Measurements from ENCODE around the gene WDR86.

DNA sequence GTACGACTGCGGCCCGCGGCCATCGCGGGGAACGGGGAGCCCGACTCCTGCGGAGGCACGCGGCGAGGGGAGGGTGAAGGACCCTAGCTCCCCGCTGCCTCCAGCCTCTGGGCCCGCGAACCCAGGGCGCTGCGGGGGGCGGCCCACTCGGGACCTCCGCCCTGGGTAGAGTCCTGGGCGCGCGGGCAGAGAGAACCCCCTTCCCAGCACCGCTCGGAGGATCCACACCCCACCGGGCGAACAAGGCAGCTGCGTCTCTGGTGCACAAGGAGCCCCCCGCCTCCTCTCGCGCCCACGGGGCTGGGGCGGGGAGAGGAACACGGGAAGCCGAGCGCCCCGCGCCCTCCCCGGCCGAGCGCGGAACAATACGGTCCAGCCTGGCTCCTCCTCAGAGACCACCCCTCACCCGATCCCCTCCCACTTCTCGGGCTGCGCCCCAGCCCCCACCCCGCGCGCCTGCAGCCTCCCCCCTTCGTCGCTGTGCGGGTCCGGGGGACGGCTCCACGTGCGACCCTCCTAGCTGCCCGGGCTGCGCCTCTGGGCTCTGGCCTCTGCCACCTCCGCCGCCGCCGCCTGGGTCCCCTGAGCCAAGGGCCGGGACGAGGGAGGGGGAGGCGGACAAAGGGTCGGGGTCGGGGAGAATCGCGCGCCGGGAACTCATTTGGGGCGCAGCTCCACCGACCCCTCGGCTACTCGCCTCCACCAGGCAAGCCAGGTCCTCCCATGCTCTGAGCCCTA is at the start of gene WDR86:
- TF ChIP-seq, protein P1, sequence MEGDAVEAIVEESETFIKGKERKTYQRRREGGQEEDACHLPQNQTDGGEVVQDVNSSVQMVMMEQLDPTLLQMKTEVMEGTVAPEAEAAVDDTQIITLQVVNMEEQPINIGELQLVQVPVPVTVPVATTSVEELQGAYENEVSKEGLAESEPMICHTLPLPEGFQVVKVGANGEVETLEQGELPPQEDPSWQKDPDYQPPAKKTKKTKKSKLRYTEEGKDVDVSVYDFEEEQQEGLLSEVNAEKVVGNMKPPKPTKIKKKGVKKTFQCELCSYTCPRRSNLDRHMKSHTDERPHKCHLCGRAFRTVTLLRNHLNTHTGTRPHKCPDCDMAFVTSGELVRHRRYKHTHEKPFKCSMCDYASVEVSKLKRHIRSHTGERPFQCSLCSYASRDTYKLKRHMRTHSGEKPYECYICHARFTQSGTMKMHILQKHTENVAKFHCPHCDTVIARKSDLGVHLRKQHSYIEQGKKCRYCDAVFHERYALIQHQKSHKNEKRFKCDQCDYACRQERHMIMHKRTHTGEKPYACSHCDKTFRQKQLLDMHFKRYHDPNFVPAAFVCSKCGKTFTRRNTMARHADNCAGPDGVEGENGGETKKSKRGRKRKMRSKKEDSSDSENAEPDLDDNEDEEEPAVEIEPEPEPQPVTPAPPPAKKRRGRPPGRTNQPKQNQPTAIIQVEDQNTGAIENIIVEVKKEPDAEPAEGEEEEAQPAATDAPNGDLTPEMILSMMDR (IDR thresholded peaks at IDR 0.05; ENCODE audit: control extremely low read depth in 1 of 3, insufficient read depth in 1 of 3, low read depth in 1 of 3, low read length in 3 of 3): no peak
- no peak for TF ChIP-seq CEBPB (IDR thresholded peaks at IDR 0.05; ENCODE audit: low read depth, low read length)
- no peak for TF ChIP-seq EZH2 (IDR thresholded peaks at IDR 0.05; ENCODE audit: low read depth, low read length, severe bottlenecking)
- 0 out of 3 replicates have a peak, but pooled peaks of 1 of the 2 experiments have one; percentile 26 for TF ChIP-seq POLR2A (IDR thresholded peaks at IDR 0.05; ENCODE audit: control extremely low read depth in 1 of 2, low read depth in 2 of 2, low read length in 2 of 2)
- no peak for TF ChIP-seq SP1 (IDR thresholded peaks at IDR 0.05; ENCODE audit: low read depth, low read length)
- TF ChIP-seq ZNF274 (IDR thresholded peaks at IDR 0.05; ENCODE audit: borderline replicate concordance, extremely low read depth, low read length): no peak
- TF ChIP-seq KDM1A (IDR thresholded peaks at IDR 0.05; ENCODE audit: borderline replicate concordance, low read length): no peak
- TF ChIP-seq RNF2 (IDR thresholded peaks at IDR 0.05; ENCODE audit: borderline replicate concordance, low read depth, low read length, missing control alignments, poor library complexity, severe bottlenecking): peak; percentile 1
- 0 out of 2 replicates have a peak, but pooled peaks have one; percentile 13 for TF ChIP-seq TAF1 (IDR thresholded peaks at IDR 0.05; ENCODE audit: low read depth, low read length)
- no peak for TF ChIP-seq HDAC2 (IDR thresholded peaks at IDR 0.05; ENCODE audit: borderline replicate concordance in 1 of 2, low read depth in 2 of 2, low read length in 2 of 2)
- no peak for TF ChIP-seq SP4 (IDR thresholded peaks at IDR 0.05; ENCODE audit: low read length)
